Activated gamma-delta T cell treated with Interleukin-2 at 50 U/mL for 16 hours (primary cell): ENCODE measurements around the gene SAP30.

Experiments used
- DNase-seq: peaks from one replicate; pipeline ENCODE4 v3.0.0-alpha.2; 2020

Gene SAP30

GRCh38 chr4:173367946-173368345, 2.8 kb upstream of the SAP30 start:
- DNase-seq = no peak

- DNase-seq = peak; percentile 64
Measured at GRCh38 chr4:173370130-173370476, 651 bp upstream of the SAP30 start.

DNA sequence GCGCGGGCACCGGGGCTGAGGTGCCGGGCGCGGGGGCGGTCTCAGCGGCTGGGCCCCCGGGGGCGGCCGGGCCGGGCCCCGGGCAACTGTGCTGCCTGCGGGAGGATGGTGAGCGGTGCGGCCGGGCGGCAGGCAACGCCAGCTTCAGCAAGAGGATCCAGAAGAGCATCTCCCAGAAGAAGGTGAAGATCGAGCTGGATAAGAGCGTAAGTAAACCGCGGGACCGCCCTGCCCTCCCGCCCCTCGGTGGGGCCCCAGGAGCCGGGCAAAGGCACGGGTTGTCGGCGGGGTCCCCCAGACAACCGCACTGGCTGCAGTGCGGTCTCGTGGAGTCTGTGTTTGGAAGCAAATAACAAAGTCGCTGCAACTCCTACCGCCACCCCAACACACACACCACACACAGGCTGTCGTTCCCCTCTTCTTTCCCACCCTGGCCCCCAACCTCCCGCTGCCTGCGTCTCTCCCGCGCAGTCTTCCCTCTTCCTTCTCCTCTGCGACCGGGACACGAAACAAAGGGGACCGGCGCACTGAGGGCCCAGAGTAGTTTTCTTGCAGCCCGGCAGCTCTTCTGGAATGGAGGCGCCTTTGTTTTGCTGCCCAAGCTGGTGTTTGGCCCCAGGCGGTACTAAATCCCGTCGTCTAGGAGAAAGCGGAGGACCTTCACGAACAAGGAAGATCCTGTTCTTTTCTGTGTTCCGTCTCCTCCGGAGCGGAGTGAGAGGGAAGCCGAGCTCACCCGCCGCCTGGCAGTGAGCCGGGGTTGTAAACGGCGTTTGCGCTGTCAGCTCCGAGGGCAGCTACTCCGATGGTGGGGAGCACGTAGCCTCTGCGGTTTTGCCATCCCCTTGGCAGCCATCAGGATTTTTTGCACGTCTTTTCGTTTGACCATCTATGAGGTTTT, 788 bp downstream of the SAP30 start:
- DNase-seq = peak; percentile 29

GRCh38 chr4:173374588-173374987, 3.8 kb downstream of the SAP30 start:
- no peak for DNase-seq

DNA sequence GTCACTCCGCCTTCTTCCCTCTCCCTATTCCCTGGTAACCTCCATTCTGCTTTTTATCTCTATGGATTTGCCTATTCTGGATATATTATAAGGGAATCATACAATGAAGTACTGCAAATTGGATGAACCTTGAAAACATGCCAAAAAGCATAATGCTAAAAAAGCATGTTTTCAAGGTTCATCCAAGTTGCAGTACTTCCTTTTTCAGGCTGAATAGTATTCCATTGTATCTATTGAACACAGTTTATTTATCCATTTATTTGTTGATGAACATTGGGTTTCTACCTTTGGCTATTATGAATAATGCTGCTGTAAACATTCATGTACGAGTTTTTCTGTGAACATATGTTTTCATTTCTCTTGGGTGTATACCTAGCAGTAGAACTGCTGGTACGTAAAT, 9.2 kb downstream of the SAP30 start:
- no peak for DNase-seq

- DNase-seq = no peak
Measured at GRCh38 chr4:173380987-173381386, 10.2 kb downstream of the SAP30 start.

DNA sequence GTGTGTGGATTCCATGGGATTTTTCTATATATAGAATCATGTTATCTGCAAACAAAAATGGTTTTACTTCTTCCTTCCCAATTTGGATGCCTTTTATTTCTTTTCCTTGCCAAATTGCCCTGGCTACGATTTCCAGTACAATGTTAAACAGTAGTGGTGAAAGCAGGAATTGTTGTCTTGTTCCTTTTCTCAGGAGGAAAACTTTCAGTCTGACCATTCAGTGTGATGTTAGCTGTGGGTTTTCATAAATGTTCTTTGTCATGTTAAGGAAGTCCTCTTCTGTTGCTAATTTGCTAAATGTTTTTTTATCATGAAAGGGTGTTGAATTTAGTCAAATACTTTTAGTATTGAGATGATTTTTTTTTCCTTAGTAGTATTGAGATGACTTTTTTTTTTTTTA, 10.9 kb downstream of the SAP30 start:
- DNase-seq = no peak

DNA sequence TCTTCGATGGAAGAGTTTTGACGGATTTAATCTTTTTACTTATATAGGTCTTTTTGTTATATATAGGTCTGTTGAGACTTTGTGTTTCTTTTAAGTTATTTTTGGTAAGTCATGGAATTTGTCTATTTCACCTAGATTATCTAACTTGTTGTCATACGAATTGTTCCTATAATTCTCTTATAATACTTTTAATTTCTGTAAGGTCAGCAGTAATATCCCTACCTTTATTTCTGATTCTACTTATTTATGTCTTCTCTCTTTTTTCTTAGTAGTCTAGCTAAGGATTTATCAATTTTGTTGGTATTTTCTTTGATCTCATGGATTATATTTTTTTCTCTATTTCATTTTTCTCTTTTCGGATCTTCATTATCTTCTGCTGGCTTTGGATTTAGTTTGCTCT, 11.6 kb downstream of the SAP30 start:
- no peak for DNase-seq

GRCh38 chr4:173386751-173387150, 16.0 kb downstream of the SAP30 start:
- no peak for DNase-seq

GRCh38 chr4:173391701-173392100, 20.9 kb downstream of the SAP30 start:
- no peak for DNase-seq

DNA sequence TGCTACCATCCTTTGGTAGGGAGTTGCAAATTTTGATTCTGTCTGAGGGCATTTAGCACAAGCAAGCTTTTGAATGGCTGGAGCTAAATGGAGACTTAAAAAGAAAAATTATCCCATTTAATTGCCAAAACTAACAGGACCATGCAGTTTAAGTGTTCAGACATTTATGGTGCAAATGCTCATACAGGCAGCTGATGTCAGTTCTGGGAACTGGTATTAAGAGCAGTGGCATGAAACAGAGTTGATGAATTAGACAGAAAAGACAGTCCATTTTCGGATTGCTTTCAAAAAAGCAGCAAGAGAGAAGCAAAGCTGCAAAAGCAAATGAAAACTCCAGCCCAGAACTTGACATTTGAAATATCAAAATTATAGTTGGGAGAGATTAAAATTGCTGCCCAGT, 26.9 kb downstream of the SAP30 start:
- no peak for DNase-seq

- no peak for DNase-seq
Measured at GRCh38 chr4:173398220-173398619, 27.5 kb downstream of the SAP30 start.

GRCh38 chr4:173398779-173399415, 28.1 kb downstream of the SAP30 start, which contains the start of gene SCRG1:
Gene SCRG1, minus strand, starts transcription at chr4:173399116. Its CDS starts 7,702 bp downstream, at chr4:173391414.
- DNase-seq = no peak

- no peak for DNase-seq
Measured at GRCh38 chr4:173401063-173401462, 30.3 kb downstream of the SAP30 start.

DNA sequence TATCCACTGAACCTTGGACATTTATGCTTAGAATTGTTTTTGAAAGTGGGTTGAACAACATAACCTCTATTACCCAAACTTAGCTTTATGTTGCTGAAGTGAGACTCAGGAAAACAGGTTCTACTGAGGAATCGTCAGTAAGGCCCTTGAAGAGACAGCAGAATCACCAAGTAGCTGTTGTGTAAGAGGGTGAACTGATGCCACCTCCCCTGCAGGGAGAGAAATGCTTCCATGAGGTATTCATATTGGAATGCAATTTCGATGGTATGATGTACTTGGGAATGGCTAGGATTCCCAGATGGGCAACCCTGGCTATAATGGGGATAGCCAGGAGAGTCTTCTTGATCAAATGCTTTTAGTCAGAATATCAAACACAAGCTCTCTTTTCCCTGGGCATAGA, 32.3 kb downstream of the SAP30 start:
- no peak for DNase-seq

DNA sequence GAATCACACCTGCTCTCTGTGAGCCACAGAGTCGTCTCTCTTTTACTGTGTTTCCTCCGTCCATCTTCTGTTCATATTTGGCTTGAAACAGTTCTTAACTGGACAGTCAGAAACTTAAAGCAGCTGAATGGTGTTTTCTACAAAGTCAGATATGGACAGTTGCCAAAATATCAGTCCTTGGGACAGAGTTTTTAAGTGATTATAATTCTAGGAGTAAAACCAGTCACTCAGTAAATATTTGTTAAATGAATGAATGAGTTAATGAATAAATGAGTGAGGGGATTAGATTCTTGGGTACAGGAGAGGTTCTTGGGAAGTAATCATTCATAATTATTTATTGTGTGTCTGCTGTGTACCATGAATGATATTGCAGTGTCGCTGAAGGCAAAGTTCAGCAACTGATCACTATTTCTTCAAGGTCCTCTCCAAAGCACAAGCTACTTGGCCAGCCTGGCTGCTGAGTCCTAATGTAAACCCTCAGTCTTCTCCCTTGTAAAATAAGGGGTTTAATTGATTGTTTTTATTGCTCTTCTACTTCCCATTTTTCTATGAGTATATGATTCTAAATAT, 33.6 kb downstream of the SAP30 start:
- DNase-seq = no peak

GRCh38 chr4:173405840-173406606, 35.3 kb downstream of the SAP30 start:
- no peak for DNase-seq

DNA sequence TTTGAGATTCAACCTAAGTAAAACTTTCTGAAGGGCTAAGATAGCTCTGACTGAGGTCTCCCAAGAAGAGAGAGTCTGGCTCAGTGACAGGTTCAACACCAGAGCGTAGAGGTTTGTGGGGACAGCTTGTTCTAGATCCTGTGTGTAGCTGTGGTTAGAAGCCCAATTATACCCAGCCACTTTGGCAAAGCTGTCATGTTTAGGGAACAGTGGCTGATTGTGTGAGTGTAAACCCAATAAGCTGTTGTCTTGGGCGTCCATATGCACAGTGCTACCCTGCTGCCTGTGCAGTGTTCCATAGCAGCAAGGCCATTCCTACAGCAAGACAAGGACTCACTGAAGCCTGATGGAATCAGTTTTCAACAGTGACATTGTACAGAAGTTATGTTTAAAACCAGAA, 39.3 kb downstream of the SAP30 start:
- DNase-seq = no peak

- DNase-seq = no peak
Measured at GRCh38 chr4:173411106-173411693, 40.4 kb downstream of the SAP30 start.

DNA sequence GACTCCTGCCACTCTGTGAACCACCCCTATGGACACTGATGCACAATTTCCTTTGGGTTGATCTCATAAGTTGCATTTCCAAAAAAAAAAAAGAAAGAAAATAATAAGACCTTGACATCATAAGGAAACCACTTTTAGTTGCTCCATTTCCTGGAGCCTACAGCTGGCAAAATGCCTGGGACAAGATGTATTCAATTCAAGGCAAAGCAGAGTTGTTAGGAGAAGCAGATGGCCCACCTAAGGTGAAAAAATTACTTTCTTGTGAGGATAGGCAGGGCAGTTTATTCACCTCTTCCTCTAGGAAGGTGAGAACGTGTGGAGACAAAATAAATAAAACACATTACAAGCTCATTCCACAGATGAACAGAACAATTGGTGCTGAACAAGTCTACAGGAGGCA, 42.3 kb downstream of the SAP30 start:
- no peak for DNase-seq

GRCh38 chr4:173414456-173414855, 43.7 kb downstream of the SAP30 start:
- DNase-seq = no peak

GRCh38 chr4:173415092-173415491, 44.3 kb downstream of the SAP30 start:
- DNase-seq = no peak
